Kidney epithelial cell (primary cell): ENCODE measurements around the gene MARCOL. TPM values are rescaled to one million over a fixed set of nuclear protein-coding genes. Genes with fewer than 3 reads are reported as not detected.

Experiments used
- DNase-seq: peaks from one replicate; pipeline ENCODE4 v3.0.0-alpha.2; 2010; ENCODE audit warnings: low read depth
- H3K27me3 ChIP-seq: 2 replicates; pipeline ENCODE4 v1.6.0; 2011; ENCODE audit warnings: low read length; ENCODE audit not compliant: control insufficient read depth, insufficient read depth
- H3K36me3 ChIP-seq: 2 replicates; pipeline ENCODE4 v1.5.1; 2011; ENCODE audit warnings: low read length; ENCODE audit not compliant: control insufficient read depth, insufficient read depth
- H3K4me3 ChIP-seq: 2 replicates; pipeline ENCODE4 v1.5.1; 2011; ENCODE audit warnings: low read depth, mild to moderate bottlenecking, control low read depth, low read length
- CTCF ChIP-seq: IDR thresholded peaks from 2 replicates; pipeline ENCODE4 v1.5.1; 2011; ENCODE audit warnings: mild to moderate bottlenecking, moderate library complexity, low read length, control low read depth, inconsistent platforms; ENCODE audit not compliant: insufficient read depth, poor library complexity, severe bottlenecking
- total RNA-seq: library from RNA; depleted of rRNA; stranded (reverse); fragments of >200 nt; gene quantifications from 2 replicates; pipeline ENCODE4 v1.2.3, GENCODE V29; 2015

Gene MARCOL
- total RNA-seq, 1 donor from 2014 or later = not detected

DNA sequence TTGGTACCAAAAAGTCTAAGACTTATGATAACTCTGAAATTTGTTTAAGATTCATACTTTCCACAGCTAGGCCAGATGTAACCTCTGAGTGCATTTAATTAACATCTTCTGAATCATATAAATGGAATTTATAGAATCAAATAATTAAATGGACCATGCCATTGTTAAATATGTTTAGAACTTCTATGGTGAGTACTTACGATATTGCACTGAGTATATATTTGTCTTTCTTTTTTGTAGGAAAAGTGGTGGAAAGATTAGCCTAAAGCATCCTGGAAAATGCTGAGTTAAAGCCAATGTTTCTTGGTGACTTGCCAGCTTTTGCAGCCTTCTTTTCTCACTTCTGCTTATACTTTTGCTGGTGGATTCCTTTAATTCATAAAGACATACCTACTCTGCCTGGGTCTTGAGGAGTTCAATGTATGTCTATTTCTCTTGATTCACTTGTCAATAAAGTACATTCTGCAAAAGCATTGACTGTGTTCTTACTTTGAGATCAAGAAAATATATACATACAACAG, 23.6 kb upstream of the MARCOL start:
- H3K4me3 ChIP-seq = no peak overlapping the region
- no peaks in the 10 kb centered on the region for H3K27me3 ChIP-seq
- no peak for DNase-seq
- no peak for TF ChIP-seq CTCF
- H3K36me3 ChIP-seq = no peaks in the 10 kb centered on the region

- Histone ChIP-seq H3K36me3 (no peaks in the 10 kb centered on the region), H3K27me3 (no peaks in the 10 kb centered on the region), H3K4me3 (no peak overlapping the region)
- no peak for DNase-seq
- no peak for TF ChIP-seq CTCF
Measured at GRCh38 chr5:148221508-148221907, 16.8 kb upstream of the MARCOL start.

DNA sequence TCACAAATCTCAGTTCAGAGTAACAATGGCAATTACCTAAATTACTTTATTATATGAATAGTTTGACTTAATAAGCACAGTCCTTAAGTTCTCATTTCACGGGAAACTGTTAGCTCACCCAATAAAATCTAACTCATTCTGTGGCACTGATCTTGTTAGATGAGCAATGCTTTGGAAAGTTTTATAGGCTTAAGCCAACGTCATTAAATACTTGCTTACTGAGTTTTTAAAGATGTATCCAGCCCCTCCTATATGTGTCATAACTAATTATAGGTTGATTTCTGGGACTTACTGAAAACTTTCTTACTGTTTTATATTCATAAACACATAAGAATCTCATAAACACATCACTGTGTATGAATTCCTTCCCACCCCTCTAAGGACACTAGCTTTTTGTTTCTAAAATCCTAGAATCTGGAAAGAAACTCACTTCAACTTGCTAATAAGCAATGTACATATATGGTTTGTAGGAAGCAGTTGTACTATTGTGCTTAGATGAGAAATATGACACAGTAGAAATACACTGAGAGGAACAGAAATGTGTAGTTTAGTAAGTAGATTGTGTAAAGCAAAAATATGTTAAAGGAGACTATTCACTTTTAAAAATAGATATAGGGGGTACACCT, 14.1 kb upstream of the MARCOL start:
- TF ChIP-seq CTCF = no peak
- Histone ChIP-seq H3K4me3 (no peak overlapping the region), H3K36me3 (no peaks in the 10 kb centered on the region), H3K27me3 (no peaks in the 10 kb centered on the region)
- no peak for DNase-seq

GRCh38 chr5:148228392-148228984, 9.8 kb upstream of the MARCOL start:
- Histone ChIP-seq H3K27me3 (no peaks in the 10 kb centered on the region), H3K4me3 (no peak overlapping the region), H3K36me3 (no peaks in the 10 kb centered on the region)
- TF ChIP-seq CTCF = no peak
- no peak for DNase-seq

- no peak for DNase-seq
- H3K36me3 ChIP-seq = no peaks in the 10 kb centered on the region
- no peaks in the 10 kb centered on the region for H3K27me3 ChIP-seq
- H3K4me3 ChIP-seq = no peak overlapping the region
- TF ChIP-seq CTCF = no peak
Measured at GRCh38 chr5:148229840-148230239, 8.5 kb upstream of the MARCOL start.
